Uterus (tissue), 2 donors: ENCODE measurements around the gene OR2T10.
"Not testable (repeated sequence)": the region's sequence is repeated elsewhere in the genome, so short reads cannot be mapped to it uniquely, and the experiment has no call there.

ENCODE experiments used
- POLR2A ChIP-seq, 2 donors: fragments of 450-650 bp; IDR thresholded peaks; one replicate each; pipeline ENCODE4 v1.6.1; 2016; ENCODE audit warnings: antibody characterized with exemption in 2 of 2, mild to moderate bottlenecking in 1 of 2, moderate library complexity in 1 of 2
- TF ChIP-seq, protein P1 (sequence below), 4 experiments: fragments of 200-600 bp in 2 of 4; fragments of 450-650 bp in 2 of 4; sonication (generic) in 2 of 4; IDR thresholded peaks; one replicate each; pipeline ENCODE4 v1.5.1; 2016 to 2019; ENCODE audit warnings: antibody characterized with exemption in 4 of 4, mild to moderate bottlenecking in 2 of 4, moderate library complexity in 1 of 4

DNA sequence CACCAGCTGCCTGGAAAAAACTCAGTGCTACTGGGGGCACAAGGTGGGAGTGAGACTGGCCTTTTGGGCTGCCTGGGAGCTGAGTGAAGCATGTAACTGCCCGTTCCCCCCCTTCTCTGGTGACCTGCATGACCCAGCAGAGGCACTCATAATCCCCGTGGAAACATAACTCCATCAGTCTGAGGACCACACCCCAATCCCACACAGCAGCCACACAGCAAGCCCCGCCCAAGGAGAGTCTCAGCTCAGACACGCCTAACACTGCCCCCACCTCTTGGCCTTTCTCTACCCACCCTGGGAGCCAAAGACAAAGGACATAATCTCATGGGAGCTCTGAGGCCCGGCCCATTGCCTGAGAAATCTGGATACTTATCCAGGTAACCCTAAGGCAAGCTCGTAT lies 46.5 kb downstream of the OR2T10 start:
- TF ChIP-seq, protein P1, sequence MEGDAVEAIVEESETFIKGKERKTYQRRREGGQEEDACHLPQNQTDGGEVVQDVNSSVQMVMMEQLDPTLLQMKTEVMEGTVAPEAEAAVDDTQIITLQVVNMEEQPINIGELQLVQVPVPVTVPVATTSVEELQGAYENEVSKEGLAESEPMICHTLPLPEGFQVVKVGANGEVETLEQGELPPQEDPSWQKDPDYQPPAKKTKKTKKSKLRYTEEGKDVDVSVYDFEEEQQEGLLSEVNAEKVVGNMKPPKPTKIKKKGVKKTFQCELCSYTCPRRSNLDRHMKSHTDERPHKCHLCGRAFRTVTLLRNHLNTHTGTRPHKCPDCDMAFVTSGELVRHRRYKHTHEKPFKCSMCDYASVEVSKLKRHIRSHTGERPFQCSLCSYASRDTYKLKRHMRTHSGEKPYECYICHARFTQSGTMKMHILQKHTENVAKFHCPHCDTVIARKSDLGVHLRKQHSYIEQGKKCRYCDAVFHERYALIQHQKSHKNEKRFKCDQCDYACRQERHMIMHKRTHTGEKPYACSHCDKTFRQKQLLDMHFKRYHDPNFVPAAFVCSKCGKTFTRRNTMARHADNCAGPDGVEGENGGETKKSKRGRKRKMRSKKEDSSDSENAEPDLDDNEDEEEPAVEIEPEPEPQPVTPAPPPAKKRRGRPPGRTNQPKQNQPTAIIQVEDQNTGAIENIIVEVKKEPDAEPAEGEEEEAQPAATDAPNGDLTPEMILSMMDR (IDR thresholded peaks at IDR 0.05): not testable (repeated sequence)
- TF ChIP-seq POLR2A (IDR thresholded peaks at IDR 0.05): not testable (repeated sequence)
